Smooth muscle cell (in vitro differentiated cells): Measurements from ENCODE around the gene ROR2. TPM values are rescaled to one million over a fixed set of nuclear protein-coding genes. Genes with fewer than 3 reads are reported as not detected.

Experiments
- DNase-seq: peaks from one replicate; lab custom pipeline; 2025; ENCODE audit not compliant: unreplicated experiment; lab: John Stamatoyannopoulos, UW
- H2AFZ ChIP-seq: fragments of 200-600 bp; sonication (generic); 2 replicates; pipeline ENCODE4 v1.6.0; 2016; ENCODE audit warnings: antibody characterized with exemption, low read depth, mild to moderate bottlenecking
- H3F3A ChIP-seq: fragments of 200-600 bp; sonication (generic); 2 replicates; pipeline ENCODE4 v1.6.0; 2017; ENCODE audit warnings: antibody characterized with exemption, low read depth
- H3K27ac ChIP-seq: fragments of 200-600 bp; sonication (generic); 2 replicates; pipeline ENCODE4 v1.5.1; 2016; ENCODE audit warnings: low read depth, mild to moderate bottlenecking
- H3K27me3 ChIP-seq: fragments of 200-600 bp; sonication (generic); 2 replicates; pipeline ENCODE4 v1.6.1; 2016; ENCODE audit warnings: low read depth, mild to moderate bottlenecking
- H3K36me3 ChIP-seq: fragments of 200-600 bp; sonication (generic); 2 replicates; pipeline ENCODE4 v1.5.1; 2016; ENCODE audit warnings: low read depth
- H3K4me1 ChIP-seq: fragments of 200-600 bp; sonication (generic); 2 replicates; pipeline ENCODE4 v1.5.1; 2016; ENCODE audit warnings: low read depth
- H3K4me2 ChIP-seq: fragments of 200-600 bp; sonication (generic); 2 replicates; pipeline ENCODE4 v1.6.0; 2016; ENCODE audit warnings: mild to moderate bottlenecking
- H3K4me3 ChIP-seq: fragments of 200-600 bp; sonication (generic); 2 replicates; pipeline ENCODE4 v1.5.1; 2016; ENCODE audit warnings: mild to moderate bottlenecking
- H3K79me2 ChIP-seq: fragments of 200-600 bp; sonication (generic); 2 replicates; pipeline ENCODE4 v1.6.0; 2016; ENCODE audit warnings: low read depth, mild to moderate bottlenecking
- H3K9ac ChIP-seq: fragments of 200-600 bp; sonication (generic); 2 replicates; pipeline ENCODE4 v1.6.0; 2016; ENCODE audit warnings: low read depth
- H3K9me3 ChIP-seq: fragments of 200-600 bp; sonication (generic); replicated peaks from 2 replicates; pipeline ENCODE4 v1.5.1; 2016; ENCODE audit warnings: low read depth
- H4K20me1 ChIP-seq: fragments of 200-600 bp; sonication (generic); 2 replicates; pipeline ENCODE4 v1.6.0; 2016; ENCODE audit warnings: low read depth
- CTCF ChIP-seq: fragments of 200-600 bp; sonication (generic); IDR thresholded peaks from 2 replicates; pipeline ENCODE4 v1.5.1; 2017; ENCODE audit warnings: borderline replicate concordance, mild to moderate bottlenecking, antibody characterized with exemption; ENCODE audit not compliant: insufficient read depth, poor library complexity, severe bottlenecking
- WGBS: methylation state at CpG from one replicate; pipeline ENCODE4 v1.1.7; 2016; ENCODE audit warnings: low lambda C conversion rate; 5-methylcytosine and 5-hydroxymethylcytosine counted together
- polyA plus RNA-seq: library from polyadenylated mRNA; unstranded; fragments of >200 nt; fragmentation: Nextera tagmentation; extraction: Ambion mirVana; gene quantifications from 2 replicates; pipeline ENCODE4 v1.2.1, GENCODE V29; 2016
- total RNA-seq: library from RNA; depleted of rRNA; stranded (reverse); fragments of >200 nt; gene quantifications from 2 replicates; pipeline ENCODE4 v1.2.3, GENCODE V29; 2014

ROR2 gene
- total and polyA plus RNA-seq, 2 experiments from 2014 or later: 16.7 to 21.7 TPM

- H3K9me3 ChIP-seq: no peaks in the 10 kb centered on the region
- H3K4me2 ChIP-seq: no peak overlapping the region
- no peak overlapping the region for H3K27ac ChIP-seq
- TF ChIP-seq CTCF: no peak
- H3K9ac ChIP-seq: no peak overlapping the region
- H3K79me2 ChIP-seq: peaks cover 60% of the 10 kb centered on the region
- no peaks in the 10 kb centered on the region for H3F3A ChIP-seq
- no peak overlapping the region for H2AFZ ChIP-seq
- no peak for DNase-seq
- peaks cover 93% of the 10 kb centered on the region for H4K20me1 ChIP-seq
- 93% methylated on average over 1 of the region's 1 CpG for WGBS
- H3K27me3 ChIP-seq: no peaks in the 10 kb centered on the region
- no peaks in the 10 kb centered on the region for H3K36me3 ChIP-seq
- peaks cover 16% of the 10 kb centered on the region for H3K4me1 ChIP-seq
- no peak overlapping the region for H3K4me3 ChIP-seq
Measured at GRCh38 chr9:91923145-91923544, 26.9 kb downstream of the ROR2 start.

GRCh38 chr9:91921371-91921770 lies 28.7 kb downstream of the ROR2 start:
- Histone ChIP-seq H4K20me1 (peaks cover 95% of the 10 kb centered on the region), H3K9ac (no peak overlapping the region), H3K4me1 (peaks cover 18% of the 10 kb centered on the region), H3K36me3 (no peaks in the 10 kb centered on the region), H3F3A (no peaks in the 10 kb centered on the region), H2AFZ (no peak overlapping the region), H3K27me3 (no peaks in the 10 kb centered on the region), H3K4me3 (no peak overlapping the region), H3K79me2 (peaks cover 61% of the 10 kb centered on the region), H3K9me3 (no peaks in the 10 kb centered on the region), H3K27ac (no peak overlapping the region), H3K4me2 (peak overlapping the region; percentile 43)
- DNase-seq: no peak
- 58% methylated on average over 9 of the region's 9 CpGs for WGBS
- no peak for TF ChIP-seq CTCF

GRCh38 chr9:91920630-91921350 lies 29.2 kb downstream of the ROR2 start:
- no peak for DNase-seq
- H3K9me3 ChIP-seq: no peaks in the 10 kb centered on the region
- TF ChIP-seq CTCF: no peak
- H3K4me2 ChIP-seq: peak overlapping the region; percentile 43
- H3K27ac ChIP-seq: no peak overlapping the region
- no peaks in the 10 kb centered on the region for H3K36me3 ChIP-seq
- WGBS: 83% methylated on average over 6 of the region's 6 CpGs
- no peaks in the 10 kb centered on the region for H3K27me3 ChIP-seq
- H3K9ac ChIP-seq: no peak overlapping the region
- no peak overlapping the region for H3K4me3 ChIP-seq
- no peaks in the 10 kb centered on the region for H3F3A ChIP-seq
- no peak overlapping the region for H2AFZ ChIP-seq
- H3K79me2 ChIP-seq: peaks cover 60% of the 10 kb centered on the region
- H4K20me1 ChIP-seq: peaks cover 96% of the 10 kb centered on the region
- peaks cover 21% of the 10 kb centered on the region for H3K4me1 ChIP-seq

- Histone ChIP-seq H4K20me1 (peaks cover 84% of the 10 kb centered on the region), H3K36me3 (no peaks in the 10 kb centered on the region), H2AFZ (no peak overlapping the region), H3K9ac (no peak overlapping the region), H3K4me3 (no peak overlapping the region), H3K4me1 (peaks cover 21% of the 10 kb centered on the region), H3K27me3 (no peaks in the 10 kb centered on the region), H3K79me2 (peaks cover 50% of the 10 kb centered on the region), H3K9me3 (no peaks in the 10 kb centered on the region), H3K27ac (no peak overlapping the region), H3K4me2 (no peak overlapping the region), H3F3A (no peaks in the 10 kb centered on the region)
- no peak for DNase-seq
- TF ChIP-seq CTCF: no peak
- WGBS: 97% methylated on average over 5 of the region's 5 CpGs
Measured at GRCh38 chr9:91919621-91920020, 30.4 kb downstream of the ROR2 start.
